Pulmonary artery endothelial cell (primary cell): ENCODE results near the gene PFN3. TPM values are rescaled to one million over a fixed set of nuclear protein-coding genes. Genes with fewer than 3 reads are reported as not detected.

Source experiments
- DNase-seq: peaks from one replicate; pipeline ENCODE4 v3.0.0-alpha.2; 2011; ENCODE audit warnings: low read depth, low spot score
- total RNA-seq: library from RNA; depleted of rRNA; stranded (reverse); fragments of >200 nt; gene quantifications from 2 replicates; pipeline ENCODE4 v1.2.3, GENCODE V29; 2014

Gene PFN3
- total RNA-seq, 1 donor from 2014 or later: not detected

- no peak for DNase-seq
Measured at GRCh38 chr5:177438468-177438867, 38.0 kb upstream of the PFN3 start.

- no peak for DNase-seq
Measured at GRCh38 chr5:177437623-177438022, 37.2 kb upstream of the PFN3 start.

- no peak for DNase-seq
Measured at GRCh38 chr5:177435847-177436536, 35.5 kb upstream of the PFN3 start.

- DNase-seq: no peak
Measured at GRCh38 chr5:177434942-177435738, 34.7 kb upstream of the PFN3 start.

- DNase-seq: no peak
Measured at GRCh38 chr5:177434437-177434836, 34.0 kb upstream of the PFN3 start.

- no peak for DNase-seq
Measured at GRCh38 chr5:177433658-177434217, 33.3 kb upstream of the PFN3 start.

GRCh38 chr5:177432839-177433657 is 32.6 kb upstream of the PFN3 start:
- DNase-seq: no peak

GRCh38 chr5:177432143-177432838 is 31.8 kb upstream of the PFN3 start:
- DNase-seq: no peak

GRCh38 chr5:177431317-177432142 is 31.1 kb upstream of the PFN3 start:
- no peak for DNase-seq

GRCh38 chr5:177430972-177431316 is 30.5 kb upstream of the PFN3 start:
- no peak for DNase-seq

- no peak for DNase-seq
Measured at GRCh38 chr5:177430140-177430951, 29.9 kb upstream of the PFN3 start.

- no peak for DNase-seq
Measured at GRCh38 chr5:177429248-177430040, 29.0 kb upstream of the PFN3 start.

- no peak for DNase-seq
Measured at GRCh38 chr5:177428574-177429217, 28.2 kb upstream of the PFN3 start.

- no peak for DNase-seq
Measured at GRCh38 chr5:177427919-177428573, 27.6 kb upstream of the PFN3 start.

GRCh38 chr5:177427211-177427822 is 26.9 kb upstream of the PFN3 start:
- no peak for DNase-seq

GRCh38 chr5:177426566-177427210 is 26.2 kb upstream of the PFN3 start, which contains the start of gene GRK6:
TSS of gene GRK6 (plus strand) at chr5:177426676. CDS start at chr5:177426846, 170 bp downstream.
- DNase-seq: no peak
